SU-DHL-6 (cell line): ENCODE results near the gene HAVCR2.

ENCODE experiments used
- H2AFZ ChIP-seq: fragments of 200-600 bp; sonication (generic); 2 replicates; pipeline ENCODE4 v1.6.1; 2014; ENCODE audit warnings: low read depth, mild to moderate bottlenecking, moderate library complexity, mixed read lengths, antibody characterized with exemption, low read length; ENCODE audit not compliant: severe bottlenecking
- H3F3A ChIP-seq: fragments of 200-600 bp; shearing (Covaris generic); 2 replicates; pipeline ENCODE4 v1.6.0; 2016; ENCODE audit warnings: antibody characterized with exemption, mild to moderate bottlenecking; ENCODE audit not compliant: insufficient read depth
- H3K27ac ChIP-seq: fragments of 200-600 bp; sonication (generic); 2 replicates; pipeline ENCODE4 v1.5.1; 2016; ENCODE audit warnings: low read depth, mild to moderate bottlenecking, low read length, moderate library complexity, mixed read lengths
- H3K27me3 ChIP-seq: fragments of 200-600 bp; sonication (generic), shearing (Covaris generic); 2 replicates; pipeline ENCODE4 v1.6.0; 2014; ENCODE audit warnings: mild to moderate bottlenecking, low read length
- H3K36me3 ChIP-seq: fragments of 200-600 bp; sonication (generic); 2 replicates; pipeline ENCODE4 v1.6.1; 2014; ENCODE audit warnings: mild to moderate bottlenecking, low read length, mixed read lengths
- H3K4me2 ChIP-seq: fragments of 300-600, 200-600 bp; shearing (Covaris generic), sonication (generic); 2 replicates; pipeline ENCODE4 v1.6.0; 2014; ENCODE audit warnings: low read length, low read depth, mild to moderate bottlenecking; ENCODE audit not compliant: poor library complexity, severe bottlenecking
- H3K4me3 ChIP-seq: fragments of 200-600 bp; sonication (generic); 2 replicates; pipeline ENCODE4 v1.5.1; 2014; ENCODE audit warnings: antibody characterized with exemption, low read length, mild to moderate bottlenecking, mixed read lengths; ENCODE audit not compliant: insufficient read depth, poor library complexity, severe bottlenecking
- H3K79me2 ChIP-seq: fragments of 200-600 bp; sonication (generic); 2 replicates; pipeline ENCODE4 v1.6.1; 2014; ENCODE audit warnings: mild to moderate bottlenecking, low read length, moderate library complexity; ENCODE audit not compliant: insufficient read depth
- H3K9ac ChIP-seq: fragments of 200-600 bp; sonication (generic); 2 replicates; pipeline ENCODE4 v1.7.0; 2014; ENCODE audit warnings: mild to moderate bottlenecking, low read length
- H3K9me2 ChIP-seq: fragments of 200-600 bp; sonication (generic); replicated peaks from 2 replicates; pipeline ENCODE4 v1.6.1; 2014; ENCODE audit warnings: low read length; ENCODE audit not compliant: insufficient read depth
- H3K9me3 ChIP-seq: fragments of 200-600 bp; sonication (generic); 2 replicates; pipeline ENCODE4 v1.6.1; 2014; ENCODE audit warnings: low read length, mixed read lengths; ENCODE audit not compliant: insufficient read depth
- H4K20me1 ChIP-seq: fragments of 200-600 bp; sonication (generic); 2 replicates; pipeline ENCODE4 v1.6.1; 2014; ENCODE audit warnings: low read depth, mild to moderate bottlenecking, antibody characterized with exemption, low read length, moderate library complexity, mixed read lengths
- EZH2phosphoT487 ChIP-seq: fragments of 200-600 bp; sonication (generic), shearing (Covaris generic); conservative IDR thresholded peaks from 2 replicates; pipeline ENCODE4 v1.6.1; 2018; ENCODE audit warnings: mild to moderate bottlenecking, antibody characterized with exemption, low read length, moderate library complexity, mixed read lengths
- TF ChIP-seq, protein P1 (sequence below): fragments of 200-600 bp; sonication (generic); IDR thresholded peaks from one replicate; pipeline ENCODE4 v1.5.1; 2017; ENCODE audit warnings: antibody characterized with exemption, mild to moderate bottlenecking, low read length, moderate library complexity; ENCODE audit not compliant: insufficient read depth, poor library complexity, severe bottlenecking

Gene HAVCR2

DNA sequence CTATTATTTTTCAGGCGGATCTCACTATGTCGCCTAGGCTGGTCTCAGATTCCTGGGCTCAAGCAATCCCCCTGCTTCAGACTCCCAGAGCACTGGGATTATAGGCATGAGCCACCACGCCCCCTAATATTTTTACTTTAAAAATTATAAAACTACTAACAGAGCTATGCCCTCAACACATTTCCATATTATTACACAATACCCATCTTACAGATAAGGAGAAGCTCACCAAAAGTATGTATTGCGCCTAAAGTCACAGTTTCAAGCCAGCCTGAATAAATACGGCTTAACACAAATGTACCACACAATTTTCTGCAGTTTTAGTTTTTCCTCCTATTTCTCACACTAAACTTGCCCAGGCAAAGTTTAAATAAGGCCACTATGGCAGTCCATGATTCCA, 40.1 kb downstream of the HAVCR2 start:
- Histone ChIP-seq H3F3A (no peaks in the 10 kb centered on the region), H4K20me1 (no peaks in the 10 kb centered on the region), H3K4me2 (no peak overlapping the region), H3K9me3 (no peaks in the 10 kb centered on the region), H2AFZ (no peak overlapping the region), H3K27me3 (no peaks in the 10 kb centered on the region), H3K9ac (no peak overlapping the region), H3K79me2 (no peaks in the 10 kb centered on the region), H3K27ac (no peak overlapping the region), H3K4me3 (no peak overlapping the region), H3K36me3 (no peaks in the 10 kb centered on the region), H3K9me2 (no peaks in the 10 kb centered on the region)
- no peak for TF ChIP-seq EZH2phosphoT487
- TF ChIP-seq, protein P1, sequence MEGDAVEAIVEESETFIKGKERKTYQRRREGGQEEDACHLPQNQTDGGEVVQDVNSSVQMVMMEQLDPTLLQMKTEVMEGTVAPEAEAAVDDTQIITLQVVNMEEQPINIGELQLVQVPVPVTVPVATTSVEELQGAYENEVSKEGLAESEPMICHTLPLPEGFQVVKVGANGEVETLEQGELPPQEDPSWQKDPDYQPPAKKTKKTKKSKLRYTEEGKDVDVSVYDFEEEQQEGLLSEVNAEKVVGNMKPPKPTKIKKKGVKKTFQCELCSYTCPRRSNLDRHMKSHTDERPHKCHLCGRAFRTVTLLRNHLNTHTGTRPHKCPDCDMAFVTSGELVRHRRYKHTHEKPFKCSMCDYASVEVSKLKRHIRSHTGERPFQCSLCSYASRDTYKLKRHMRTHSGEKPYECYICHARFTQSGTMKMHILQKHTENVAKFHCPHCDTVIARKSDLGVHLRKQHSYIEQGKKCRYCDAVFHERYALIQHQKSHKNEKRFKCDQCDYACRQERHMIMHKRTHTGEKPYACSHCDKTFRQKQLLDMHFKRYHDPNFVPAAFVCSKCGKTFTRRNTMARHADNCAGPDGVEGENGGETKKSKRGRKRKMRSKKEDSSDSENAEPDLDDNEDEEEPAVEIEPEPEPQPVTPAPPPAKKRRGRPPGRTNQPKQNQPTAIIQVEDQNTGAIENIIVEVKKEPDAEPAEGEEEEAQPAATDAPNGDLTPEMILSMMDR, result no peak

DNA sequence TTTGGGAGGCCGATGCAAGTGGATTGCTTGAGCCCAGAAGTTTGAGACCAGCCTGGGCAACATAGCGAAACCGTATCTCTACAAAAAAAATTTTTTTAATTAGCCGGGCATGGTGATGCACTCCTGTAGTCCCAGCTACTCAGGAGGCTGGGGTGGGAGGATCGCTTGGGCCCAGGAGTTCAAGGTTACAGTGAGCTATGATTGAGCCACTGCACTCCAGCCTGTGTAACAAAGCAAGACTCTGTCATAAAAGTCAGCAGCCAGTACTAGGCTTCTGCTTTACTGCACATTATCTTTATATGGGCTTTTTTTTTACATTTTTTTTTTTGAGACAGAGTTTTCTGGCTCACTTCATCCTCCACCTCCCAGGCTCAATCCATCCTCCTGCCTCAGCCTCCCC, 40.5 kb downstream of the HAVCR2 start:
- Histone ChIP-seq H3K27me3 (no peaks in the 10 kb centered on the region), H3K9me3 (no peaks in the 10 kb centered on the region), H3K79me2 (no peaks in the 10 kb centered on the region), H4K20me1 (no peaks in the 10 kb centered on the region), H3K4me3 (no peak overlapping the region), H3K27ac (no peak overlapping the region), H3F3A (no peaks in the 10 kb centered on the region), H3K36me3 (no peaks in the 10 kb centered on the region), H3K4me2 (no peak overlapping the region), H3K9ac (no peak overlapping the region), H3K9me2 (no peaks in the 10 kb centered on the region), H2AFZ (no peak overlapping the region)
- TF ChIP-seq, protein P1, result no peak
- no peak for TF ChIP-seq EZH2phosphoT487

DNA sequence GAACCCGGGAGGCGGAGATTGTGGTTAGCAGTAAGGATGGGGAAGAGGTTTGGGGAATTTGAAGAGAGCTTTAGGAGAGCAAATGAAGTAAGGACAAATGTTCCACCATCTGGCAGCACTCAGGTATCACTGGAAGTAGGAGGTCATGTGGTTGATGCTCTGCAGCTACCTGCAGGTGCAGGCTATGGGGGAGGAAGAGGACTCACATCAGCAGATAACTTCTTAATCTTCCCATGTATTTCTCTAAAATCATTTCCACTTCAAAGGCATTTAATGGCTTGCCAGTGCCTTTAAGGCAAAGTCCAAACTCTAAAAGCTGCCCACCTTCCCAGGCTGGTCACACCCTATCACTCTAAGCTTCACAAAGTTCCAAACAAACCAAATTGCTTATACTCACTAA, 41.8 kb downstream of the HAVCR2 start:
- Histone ChIP-seq H3K27ac (no peak overlapping the region), H3K9me3 (no peaks in the 10 kb centered on the region), H3F3A (no peaks in the 10 kb centered on the region), H3K36me3 (no peaks in the 10 kb centered on the region), H3K9me2 (no peaks in the 10 kb centered on the region), H3K9ac (no peak overlapping the region), H4K20me1 (no peaks in the 10 kb centered on the region), H2AFZ (no peak overlapping the region), H3K4me3 (no peak overlapping the region), H3K27me3 (no peaks in the 10 kb centered on the region), H3K79me2 (no peaks in the 10 kb centered on the region), H3K4me2 (no peak overlapping the region)
- no peak for TF ChIP-seq EZH2phosphoT487
- TF ChIP-seq, protein P1, result no peak
